SK-N-MC (cell line): ENCODE results near the gene BMERB1.

Source experiments
- EZH2 ChIP-seq: fragments of 200-600 bp; sonication (generic); IDR thresholded peaks from one replicate; pipeline ENCODE4 v1.6.1; 2017; ENCODE audit warnings: antibody characterized with exemption
- POLR2AphosphoS5 ChIP-seq: IDR thresholded peaks from 2 replicates; pipeline ENCODE4 v1.6.1; 2012; ENCODE audit warnings: mild to moderate bottlenecking, low read depth, low read length, borderline replicate concordance

- TF ChIP-seq EZH2 (no peak), POLR2AphosphoS5 (no peak)
Observed at GRCh38 chr16:15495898-15496297, 61.5 kb downstream of the BMERB1 start.
